ENCODE data around the gene RHBDF1. TPM values are rescaled to one million over a fixed set of nuclear protein-coding genes. Genes with fewer than 3 reads are reported as not detected.
A peak's percentile ranks its signal among the peaks of the same experiment; 100 is the strongest.

RHBDF1 gene
- total and polyA plus RNA-seq, 4 donors, result 23.7 to 215 (median 85.1) TPM

- DNase-seq, result peak in 1 of 2 donors; percentile 57
- peaks cover 0 to 5% of the 10 kb centered on the region in 2 donors for H3K36me3 ChIP-seq (ENCODE audit: control insufficient read depth in 1 of 2, insufficient read depth in 2 of 2, low read length in 1 of 2)
- no peaks in the 10 kb centered on the region for H3K4me1 ChIP-seq (ENCODE audit: control insufficient read depth in 1 of 2, insufficient read depth in 2 of 2, low read length in 2 of 2)
- intact Hi-C loops (cut with DNase I), result no loop called here
- H3K9me3 ChIP-seq (ENCODE audit: control insufficient read depth, low read length), result no peaks in the 10 kb centered on the region
- no peak for ATAC-seq (ENCODE audit: low FRiP score)
- no peak overlapping the region for H3K27ac ChIP-seq (ENCODE audit: low read depth in 1 of 2, low read length in 2 of 2)
- H3K27me3 ChIP-seq (ENCODE audit: control insufficient read depth in 1 of 2, insufficient read depth in 2 of 2, low read length in 1 of 2), result no peaks in the 10 kb centered on the region
- 87 to 88% methylated on average over 17 to 23 of the region's 23 CpGs for WGBS, 2 donors
- no peak overlapping the region for H3K4me3 ChIP-seq (ENCODE audit: low read length in 2 of 2)
These were observed 14.1 kb upstream of the RHBDF1 start for GRCh38 chr16:86483-86952.

DNA sequence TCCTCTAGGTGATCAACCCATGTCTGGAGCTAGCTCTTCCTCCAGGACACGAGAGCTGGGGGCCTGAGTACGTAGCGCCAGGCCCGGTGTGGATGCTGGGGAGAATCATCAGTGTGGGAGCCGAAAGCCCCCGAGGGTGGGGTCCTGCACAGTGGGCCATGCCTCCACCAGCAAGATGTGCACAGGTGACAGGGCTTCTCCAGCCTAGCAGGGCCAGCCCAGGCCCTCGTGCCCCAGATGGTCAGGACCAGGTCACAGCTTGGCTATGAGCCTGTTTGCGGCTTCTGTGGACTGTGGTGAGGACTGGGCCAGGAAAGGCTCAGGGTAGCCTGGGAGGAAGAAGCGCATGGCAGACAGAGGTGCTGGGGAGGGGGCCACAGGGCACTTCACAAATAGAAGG lies 13.4 kb upstream of the RHBDF1 start:
- DNase-seq, result no peak
- intact Hi-C loops (cut with DNase I), result no loop called here
- H3K4me1 ChIP-seq (ENCODE audit: control insufficient read depth in 1 of 2, insufficient read depth in 2 of 2, low read length in 2 of 2), result no peaks in the 10 kb centered on the region
- H3K27me3 ChIP-seq (ENCODE audit: control insufficient read depth in 1 of 2, insufficient read depth in 2 of 2, low read length in 1 of 2), result no peaks in the 10 kb centered on the region
- ATAC-seq (ENCODE audit: low FRiP score), result no peak
- peaks cover 0 to 5% of the 10 kb centered on the region in 2 donors for H3K36me3 ChIP-seq (ENCODE audit: control insufficient read depth in 1 of 2, insufficient read depth in 2 of 2, low read length in 1 of 2)
- no peak overlapping the region for H3K4me3 ChIP-seq (ENCODE audit: low read length in 2 of 2)
- WGBS, 2 donors, result 72 to 78% methylated on average over 9 of the region's 9 CpGs
- H3K9me3 ChIP-seq (ENCODE audit: control insufficient read depth, low read length), result no peaks in the 10 kb centered on the region
- peak overlapping the region in 1 of 2 donors; percentile 9 for H3K27ac ChIP-seq (ENCODE audit: low read depth in 1 of 2, low read length in 2 of 2)

DNA sequence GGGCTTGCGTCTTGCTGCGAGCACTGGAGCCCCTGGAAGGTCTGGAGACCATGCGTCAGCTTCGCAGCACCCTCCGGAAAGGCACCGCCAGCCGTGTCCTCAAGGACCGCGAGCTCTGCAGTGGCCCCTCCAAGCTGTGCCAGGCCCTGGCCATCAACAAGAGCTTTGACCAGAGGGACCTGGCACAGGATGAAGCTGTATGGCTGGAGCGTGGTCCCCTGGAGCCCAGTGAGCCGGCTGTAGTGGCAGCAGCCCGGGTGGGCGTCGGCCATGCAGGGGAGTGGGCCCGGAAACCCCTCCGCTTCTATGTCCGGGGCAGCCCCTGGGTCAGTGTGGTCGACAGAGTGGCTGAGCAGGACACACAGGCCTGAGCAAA lies 13.0 kb upstream of the RHBDF1 start:
- 57 to 68% methylated on average over 18 of the region's 18 CpGs for WGBS, 2 donors
- peaks cover 0 to 6% of the 10 kb centered on the region in 2 donors for H3K36me3 ChIP-seq (ENCODE audit: control insufficient read depth in 1 of 2, insufficient read depth in 2 of 2, low read length in 1 of 2)
- no peaks in the 10 kb centered on the region for H3K9me3 ChIP-seq (ENCODE audit: control insufficient read depth, low read length)
- H3K27me3 ChIP-seq (ENCODE audit: control insufficient read depth in 1 of 2, insufficient read depth in 2 of 2, low read length in 1 of 2), result no peaks in the 10 kb centered on the region
- DNase-seq (peak in 1 of 2 donors; percentile 56), ATAC-seq (ENCODE audit: low FRiP score) (no peak)
- intact Hi-C loops (cut with DNase I), result no loop called here
- no peaks in the 10 kb centered on the region for H3K4me1 ChIP-seq (ENCODE audit: control insufficient read depth in 1 of 2, insufficient read depth in 2 of 2, low read length in 2 of 2)
- H3K4me3 ChIP-seq (ENCODE audit: low read length in 2 of 2), result no peak overlapping the region
- H3K27ac ChIP-seq (ENCODE audit: low read depth in 1 of 2, low read length in 2 of 2), result peak overlapping the region; percentile 20 to 65

DNA sequence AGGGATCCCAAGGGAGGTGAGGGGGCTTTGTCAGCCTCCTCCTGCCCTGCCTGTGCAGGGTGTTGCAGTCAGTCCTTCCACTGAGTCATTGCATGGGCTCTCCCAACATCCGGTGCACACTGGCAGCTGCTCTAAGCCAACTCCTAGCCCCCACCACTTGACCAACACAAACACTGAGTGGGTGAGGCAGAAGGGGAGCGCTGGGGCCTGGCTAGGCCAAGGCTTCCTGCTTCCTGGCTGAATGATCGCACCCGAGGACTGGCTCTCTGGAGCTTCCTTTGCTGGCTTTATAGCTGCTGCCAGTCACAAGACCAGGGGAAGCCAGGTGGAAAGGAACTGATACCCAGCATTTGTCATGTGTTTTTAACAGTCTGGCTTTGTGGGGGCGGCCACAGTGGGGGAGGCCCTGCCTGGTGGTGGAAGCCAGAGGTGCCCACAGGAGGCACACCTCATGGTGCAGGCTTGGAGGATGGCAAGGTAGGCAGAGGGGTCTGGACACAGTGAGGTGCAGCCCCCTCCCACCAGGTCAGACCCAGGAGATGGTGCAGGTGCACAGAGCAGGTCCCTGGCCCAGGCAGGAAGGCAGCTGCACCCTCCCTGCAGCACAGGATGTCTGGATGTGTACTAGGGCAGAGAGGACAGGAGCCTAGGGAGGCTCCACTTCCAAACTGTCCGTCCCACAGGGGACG lies 12.4 kb upstream of the RHBDF1 start:
- H3K36me3 ChIP-seq (ENCODE audit: control insufficient read depth in 1 of 2, insufficient read depth in 2 of 2, low read length in 1 of 2), result peaks cover 0 to 6% of the 10 kb centered on the region in 2 donors
- no peaks in the 10 kb centered on the region for H3K9me3 ChIP-seq (ENCODE audit: control insufficient read depth, low read length)
- WGBS, 2 donors, result 15 to 17% methylated on average over 7 of the region's 7 CpGs
- no peak overlapping the region for H3K4me3 ChIP-seq (ENCODE audit: low read length in 2 of 2)
- intact Hi-C loops (cut with DNase I), result no loop called here
- H3K27ac ChIP-seq (ENCODE audit: low read depth in 1 of 2, low read length in 2 of 2), result peak overlapping the region; percentile 20 to 68
- DNase-seq (peak; percentile 92 to 95), ATAC-seq (ENCODE audit: low FRiP score) (peak; percentile 89)
- no peaks in the 10 kb centered on the region for H3K4me1 ChIP-seq (ENCODE audit: control insufficient read depth in 1 of 2, insufficient read depth in 2 of 2, low read length in 2 of 2)
- no peaks in the 10 kb centered on the region for H3K27me3 ChIP-seq (ENCODE audit: control insufficient read depth in 1 of 2, insufficient read depth in 2 of 2, low read length in 1 of 2)

- H3K27ac ChIP-seq (ENCODE audit: low read depth in 1 of 2, low read length in 2 of 2), result peak overlapping the region; percentile 10 to 68
- no peaks in the 10 kb centered on the region for H3K9me3 ChIP-seq (ENCODE audit: control insufficient read depth, low read length)
- DNase-seq (no peak), ATAC-seq (ENCODE audit: low FRiP score) (peak; percentile 49)
- no peaks in the 10 kb centered on the region for H3K4me1 ChIP-seq (ENCODE audit: control insufficient read depth in 1 of 2, insufficient read depth in 2 of 2, low read length in 2 of 2)
- WGBS, 2 donors, result 8 to 11% methylated on average over 21 of the region's 21 CpGs
- H3K4me3 ChIP-seq (ENCODE audit: low read length in 2 of 2), result no peak overlapping the region
- intact Hi-C loops (cut with DNase I), result no loop called here
- H3K36me3 ChIP-seq (ENCODE audit: control insufficient read depth in 1 of 2, insufficient read depth in 2 of 2, low read length in 1 of 2), result peaks cover 0 to 4% of the 10 kb centered on the region in 2 donors
- no peaks in the 10 kb centered on the region for H3K27me3 ChIP-seq (ENCODE audit: control insufficient read depth in 1 of 2, insufficient read depth in 2 of 2, low read length in 1 of 2)
These were observed 11.6 kb upstream of the RHBDF1 start for GRCh38 chr16:83781-84615.

GRCh38 chr16:83060-83603 lies 10.7 kb upstream of the RHBDF1 start:
- peaks cover 0 to 4% of the 10 kb centered on the region in 2 donors for H3K36me3 ChIP-seq (ENCODE audit: control insufficient read depth in 1 of 2, insufficient read depth in 2 of 2, low read length in 1 of 2)
- intact Hi-C loops (cut with DNase I), result no loop called here
- H3K27me3 ChIP-seq (ENCODE audit: control insufficient read depth in 1 of 2, insufficient read depth in 2 of 2, low read length in 1 of 2), result no peaks in the 10 kb centered on the region
- WGBS, 2 donors, result 95% methylated on average over 30 to 31 of the region's 31 CpGs
- DNase-seq (no peak), ATAC-seq (ENCODE audit: low FRiP score) (no peak)
- H3K27ac ChIP-seq (ENCODE audit: low read depth in 1 of 2, low read length in 2 of 2), result peak overlapping the region in 1 of 2 donors; percentile 4
- no peak overlapping the region for H3K4me3 ChIP-seq (ENCODE audit: low read length in 2 of 2)
- no peaks in the 10 kb centered on the region for H3K4me1 ChIP-seq (ENCODE audit: control insufficient read depth in 1 of 2, insufficient read depth in 2 of 2, low read length in 2 of 2)
- no peaks in the 10 kb centered on the region for H3K9me3 ChIP-seq (ENCODE audit: control insufficient read depth, low read length)

DNA sequence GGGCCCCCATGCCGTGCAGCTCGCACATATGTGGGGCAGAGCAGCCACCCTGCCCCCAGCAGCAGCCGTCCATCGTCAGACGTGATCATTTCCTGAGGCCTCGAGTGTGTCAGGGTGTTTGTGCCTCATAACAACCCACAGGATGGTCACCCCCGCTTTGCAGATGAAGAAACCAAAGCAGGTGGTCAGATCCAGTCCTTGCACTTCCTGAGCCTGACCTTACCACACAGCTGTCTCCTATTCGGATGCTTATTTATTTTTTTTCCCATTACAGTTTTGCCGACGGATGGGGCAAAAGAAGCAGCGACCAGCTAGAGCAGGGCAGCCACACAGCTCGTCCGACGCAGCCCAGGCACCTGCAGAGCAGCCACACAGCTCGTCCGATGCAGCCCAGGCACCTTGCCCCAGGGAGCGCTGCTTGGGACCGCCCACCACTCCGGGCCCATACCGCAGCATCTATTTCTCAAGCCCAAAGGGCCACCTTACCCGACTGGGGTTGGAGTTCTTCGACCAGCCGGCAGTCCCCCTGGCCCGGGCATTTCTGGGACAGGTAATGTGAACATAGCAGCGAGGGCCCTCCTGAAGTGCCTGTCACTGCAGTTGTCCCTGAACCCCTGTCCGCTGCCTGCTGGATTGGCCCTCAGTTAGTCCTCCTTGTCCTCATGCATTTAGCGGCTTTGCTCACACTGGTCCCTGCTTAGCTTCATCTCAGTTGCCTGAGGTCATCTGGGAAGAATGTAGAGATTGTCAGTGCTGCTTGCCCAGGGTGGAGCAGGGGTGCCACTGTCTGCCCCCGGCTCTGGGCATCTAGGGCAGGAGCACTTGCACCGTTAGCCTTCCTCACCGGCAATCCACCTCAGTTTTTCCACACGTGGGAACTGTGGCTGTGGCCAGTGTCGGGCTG lies 7.0 kb upstream of the RHBDF1 start:
- Histone ChIP-seq H3K27ac (ENCODE audit: low read depth in 1 of 2, low read length in 2 of 2) (peak overlapping the region; percentile 67 to 72), H3K4me3 (ENCODE audit: low read length in 2 of 2) (no peak overlapping the region), H3K36me3 (ENCODE audit: control insufficient read depth in 1 of 2, insufficient read depth in 2 of 2, low read length in 1 of 2) (peaks cover 0 to 2% of the 10 kb centered on the region in 2 donors), H3K4me1 (ENCODE audit: control insufficient read depth in 1 of 2, insufficient read depth in 2 of 2, low read length in 2 of 2) (peaks cover 0 to 3% of the 10 kb centered on the region in 2 donors), H3K27me3 (ENCODE audit: control insufficient read depth in 1 of 2, insufficient read depth in 2 of 2, low read length in 1 of 2) (no peaks in the 10 kb centered on the region), H3K9me3 (ENCODE audit: control insufficient read depth, low read length) (no peaks in the 10 kb centered on the region)
- WGBS, 2 donors, result 58 to 61% methylated on average over 32 of the region's 32 CpGs
- DNase-seq, result no peak
- intact Hi-C loops (cut with DNase I), result no loop called here
- ATAC-seq (ENCODE audit: low FRiP score), result no peak

Measured in aorta (tissue), 5 donors.